Medulla oblongata (tissue), 1 donor: Measurements from ENCODE around the gene GSTP1.
A peak's percentile ranks its signal among the peaks of the same experiment; 100 is the strongest.
"Not testable (repeated sequence)": the region's sequence is repeated elsewhere in the genome, so short reads cannot be mapped to it uniquely, and the experiment has no call there.

Experiments used
- DNase-seq: peaks from one replicate; pipeline ENCODE4 v3.0.0-alpha.2; 2015; ENCODE audit errors: extremely low spot score

The GSTP1 gene

GRCh38 chr11:67583247-67584204 is at the start of gene GSTP1:
TSS of gene GSTP1 (plus strand) at chr11:67583812. CDS start at chr11:67583844, 32 bp downstream.
- peak; percentile 89 for DNase-seq

- DNase-seq = no peak
These were observed 49.4 kb upstream of the GSTP1 start for GRCh38 chr11:67534070-67534679.

DNA sequence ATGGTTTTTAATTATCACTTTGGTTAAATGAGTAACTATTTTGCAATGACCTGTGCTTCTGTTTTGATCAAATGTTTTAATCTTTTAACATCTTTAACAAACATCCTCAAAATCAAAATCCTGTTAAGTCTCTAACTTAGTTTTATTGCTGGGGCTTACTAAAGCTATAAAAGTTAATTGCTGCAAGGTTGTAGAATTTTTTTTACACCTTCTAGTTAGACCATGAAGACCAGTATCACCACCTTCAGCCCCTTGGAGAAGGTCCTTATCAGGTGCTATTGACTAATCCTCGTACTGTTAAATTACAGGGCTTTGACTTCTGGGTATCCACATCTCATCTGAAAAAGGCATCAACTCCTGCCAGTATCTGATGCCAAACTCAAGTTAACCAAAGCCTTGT is 48.1 kb upstream of the GSTP1 start:
- no peak for DNase-seq

DNA sequence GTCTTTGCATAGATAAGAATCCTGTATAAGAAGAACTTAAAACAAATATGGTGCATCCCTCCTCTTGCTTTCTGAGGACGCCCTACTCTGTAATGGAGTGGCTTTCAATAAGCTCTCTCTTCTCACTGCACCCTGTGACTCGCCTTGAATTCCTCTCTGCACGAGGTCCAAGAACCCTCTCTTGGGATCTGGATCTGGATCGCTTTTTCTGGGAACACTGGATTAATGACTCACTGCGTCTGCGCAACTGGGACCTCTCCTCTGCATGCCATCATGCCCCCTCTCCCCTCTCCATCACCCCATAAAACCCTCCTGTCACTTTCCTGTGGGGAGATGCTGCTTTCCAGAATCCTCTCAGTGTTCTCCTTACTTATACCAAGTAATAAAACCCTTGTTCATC is 45.3 kb upstream of the GSTP1 start:
- DNase-seq = no peak

- DNase-seq = no peak
These were observed 44.6 kb upstream of the GSTP1 start for GRCh38 chr11:67538823-67539505.

DNA sequence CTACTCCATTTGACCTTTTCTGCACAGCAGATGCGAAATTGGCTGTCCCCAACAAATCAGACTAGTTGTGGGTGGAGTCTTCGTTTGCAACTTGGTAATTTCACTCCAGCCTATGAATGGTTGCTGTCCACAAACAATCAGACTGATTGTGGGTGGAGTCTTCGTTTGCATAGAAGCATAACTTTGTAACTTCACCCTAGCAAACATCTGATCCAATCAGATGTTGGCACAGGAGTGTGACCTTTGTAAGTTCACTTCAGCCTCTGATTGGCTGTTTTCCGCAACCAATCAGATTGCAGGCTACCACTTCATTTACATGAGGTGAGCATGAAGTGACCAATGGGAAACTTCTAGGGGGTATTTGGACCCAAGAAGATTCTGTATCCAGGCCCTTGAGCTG is 44.1 kb upstream of the GSTP1 start:
- no peak for DNase-seq

- DNase-seq = no peak
These were observed 42.4 kb upstream of the GSTP1 start for GRCh38 chr11:67541198-67541597.

- no peak for DNase-seq
These were observed 41.4 kb upstream of the GSTP1 start for GRCh38 chr11:67542169-67542568.

DNA sequence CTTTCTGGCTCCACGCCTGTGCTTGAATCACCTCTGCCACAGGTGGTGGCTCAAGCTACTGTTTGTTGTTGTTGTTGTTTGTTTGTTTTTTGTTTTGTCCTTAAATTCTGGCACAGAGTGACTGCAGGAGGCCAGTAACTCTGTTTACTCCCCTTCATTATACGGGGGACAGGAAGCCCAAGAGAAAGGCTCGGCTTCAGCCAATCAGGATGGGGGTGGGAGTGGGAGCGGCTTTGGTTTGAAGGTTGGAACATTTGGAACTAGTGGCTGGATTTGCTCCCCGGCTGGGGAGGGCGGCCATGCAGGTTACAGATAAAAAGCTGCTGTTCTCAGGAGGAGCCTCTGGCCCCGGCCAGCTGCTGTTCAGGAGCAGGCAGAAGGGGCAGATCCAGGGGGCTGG is 40.6 kb upstream of the GSTP1 start:
- no peak for DNase-seq

DNA sequence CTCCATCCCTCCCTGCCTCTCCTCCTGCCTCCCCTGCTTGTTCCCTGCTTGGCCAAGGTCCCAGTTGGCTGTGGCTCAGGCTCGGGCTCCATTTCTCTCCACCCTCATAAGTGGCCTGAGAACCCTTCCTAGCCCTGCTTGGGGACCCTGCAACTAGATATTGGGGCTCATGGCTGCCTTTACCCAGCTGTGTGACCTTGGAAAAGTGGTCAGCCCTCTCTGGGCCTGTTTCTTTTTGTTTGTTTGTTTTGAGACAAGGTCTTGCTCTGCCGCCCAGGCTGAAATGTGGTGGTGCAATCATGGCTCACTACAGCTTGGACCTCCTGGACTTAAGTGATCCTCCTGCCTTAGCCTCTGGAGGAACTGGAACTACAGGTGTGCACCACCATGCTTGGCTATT is 40.0 kb upstream of the GSTP1 start:
- DNase-seq = no peak

- DNase-seq = peak; percentile 2
These were observed 38.9 kb upstream of the GSTP1 start for GRCh38 chr11:67544616-67545242.

DNA sequence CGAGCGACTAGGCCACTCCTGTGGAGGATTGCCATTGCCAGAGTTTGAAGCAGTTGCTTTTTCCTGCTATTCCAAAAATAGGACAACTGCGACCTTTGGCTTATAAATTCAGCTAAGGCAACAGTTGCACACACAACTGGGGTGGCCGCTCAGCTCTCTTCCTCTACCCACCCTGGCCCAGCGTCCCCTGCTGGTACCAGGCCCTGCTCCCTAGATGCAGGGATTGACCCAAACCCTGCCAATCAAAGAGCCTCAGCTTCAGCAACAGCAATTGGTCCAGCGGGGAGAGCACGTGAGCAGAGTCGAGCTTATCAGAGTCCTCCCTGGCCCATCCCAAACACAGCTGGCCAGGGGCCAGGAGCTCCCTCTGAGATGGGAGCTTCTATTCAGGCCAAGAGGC is 38.3 kb upstream of the GSTP1 start:
- no peak for DNase-seq

- not testable (repeated sequence) for DNase-seq
These were observed 35.5 kb upstream of the GSTP1 start for GRCh38 chr11:67548112-67548511.

- no peak for DNase-seq
These were observed 35.0 kb upstream of the GSTP1 start for GRCh38 chr11:67548555-67549110.

DNA sequence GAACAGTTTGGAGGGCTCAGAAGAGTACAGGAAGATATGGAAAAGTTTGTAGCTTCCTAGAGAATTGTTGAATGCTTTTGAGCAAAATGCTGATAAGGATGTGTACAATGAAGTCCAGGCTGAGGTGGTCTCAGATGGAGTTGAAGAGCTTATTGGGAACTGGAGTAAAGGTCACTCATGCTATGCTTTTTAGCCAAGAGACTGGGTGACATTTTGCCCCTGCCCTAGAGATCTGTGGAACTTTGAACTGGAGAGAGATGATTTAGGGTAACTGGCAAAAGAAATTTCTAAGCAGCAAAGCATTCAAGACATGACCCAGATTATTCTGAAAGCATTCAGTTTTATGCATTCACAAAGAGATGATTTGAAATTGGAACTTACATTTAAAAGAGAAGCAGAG is 32.5 kb upstream of the GSTP1 start:
- no peak for DNase-seq

DNA sequence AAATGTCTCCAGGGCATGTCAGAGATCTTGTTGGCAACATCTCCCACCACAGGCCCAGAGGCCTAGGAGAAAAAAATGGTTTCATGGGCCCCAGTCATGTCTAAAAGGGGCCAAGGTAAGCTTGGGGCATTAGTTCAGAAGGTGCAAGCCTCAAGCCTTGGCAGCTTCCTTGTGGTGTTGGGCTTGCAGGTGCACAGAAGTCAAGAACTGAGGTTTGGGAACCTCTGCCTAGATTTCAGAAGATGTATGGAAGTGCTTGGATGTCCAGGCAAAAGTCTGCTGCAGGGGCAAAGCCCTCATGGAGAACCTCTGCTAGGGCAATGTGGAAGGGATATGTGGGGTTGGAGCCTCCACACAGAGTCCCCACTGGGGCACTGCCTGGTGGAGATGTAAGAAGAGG is 31.9 kb upstream of the GSTP1 start:
- not testable (repeated sequence) for DNase-seq

GRCh38 chr11:67556244-67556643 is 27.4 kb upstream of the GSTP1 start:
- no peak for DNase-seq

GRCh38 chr11:67558084-67558772 is 25.4 kb upstream of the GSTP1 start:
- DNase-seq = no peak

- no peak for DNase-seq
These were observed 21.5 kb upstream of the GSTP1 start for GRCh38 chr11:67561971-67562619.

DNA sequence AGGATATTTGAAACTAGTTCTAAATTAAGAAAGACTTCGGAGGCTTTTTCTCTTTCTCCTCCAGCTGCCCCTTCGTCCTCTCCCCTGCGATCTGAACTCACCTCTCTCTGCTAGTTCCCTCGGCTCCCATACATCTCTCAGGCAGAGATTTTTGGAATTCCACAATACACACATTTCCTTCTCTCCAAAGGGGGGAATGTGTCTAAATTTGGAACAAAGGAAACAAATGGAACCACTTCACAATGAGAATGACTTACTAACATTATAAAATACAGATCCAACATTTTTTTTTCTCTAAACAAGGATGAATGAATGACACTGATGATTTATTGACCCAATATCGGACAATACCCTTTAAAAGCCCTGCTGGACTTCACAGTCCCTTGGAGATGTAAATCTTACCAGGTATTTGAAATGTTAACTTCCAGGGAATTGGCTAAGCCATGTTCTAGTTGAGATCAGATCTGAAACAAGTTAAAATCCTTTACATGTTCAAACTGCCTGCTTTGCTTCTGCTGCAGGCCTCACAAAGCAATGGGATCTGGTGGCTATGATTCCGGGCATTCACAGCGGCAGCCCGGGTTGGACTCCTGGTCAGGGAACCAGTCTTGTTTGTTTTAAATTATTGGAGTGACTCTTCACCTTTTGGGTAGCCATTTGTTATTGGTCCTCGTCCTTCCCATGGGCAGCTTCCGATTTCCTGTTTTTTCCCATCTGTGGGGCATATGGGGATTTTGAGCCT is 20.5 kb upstream of the GSTP1 start:
- DNase-seq = no peak
